T-helper 1 cell treated with Interleukin-12 subunit alpha and Interleukin-12 subunit beta and Interleukin-4 antibody, amounts not matched to agents 30 ng/mL and 1 ng/mL, for 36 hours (primary cell): Measurements from ENCODE around the gene PIAS4. TPM values are rescaled to one million over a fixed set of nuclear protein-coding genes. Genes with fewer than 3 reads are reported as not detected.

Source experiments
- intact Hi-C: fragments of 100-400 bp; cut with micrococcal nuclease; formaldehyde crosslinking; loops from one replicate; pipeline ENCODE4 v1.15.1; 2024
- total RNA-seq: library from RNA; stranded (reverse); gene quantifications from 2 replicates; pipeline ENCODE4 v1.2.3, GENCODE V29; 2022

Gene PIAS4
- total RNA-seq, 1 donor from 2014 or later: 38.4 TPM

GRCh38 chr19:4038057-4038456 lies 30.5 kb downstream of the PIAS4 start:
- intact Hi-C loops: no loop called here

GRCh38 chr19:4038661-4039423 lies 31.3 kb downstream of the PIAS4 start:
- intact Hi-C loops: no loop called here

- intact Hi-C loops: no loop called here
Measured at GRCh38 chr19:4042064-4042730, 34.7 kb downstream of the PIAS4 start.

GRCh38 chr19:4042731-4043082 lies 35.2 kb downstream of the PIAS4 start:
- intact Hi-C loops: no loop called here

- intact Hi-C loops: no loop called here
Measured at GRCh38 chr19:4043401-4043800, 35.9 kb downstream of the PIAS4 start.

GRCh38 chr19:4043966-4044715 lies 36.6 kb downstream of the PIAS4 start:
- intact Hi-C loops: no loop called here

GRCh38 chr19:4044990-4045465 lies 37.5 kb downstream of the PIAS4 start:
- intact Hi-C loops: no loop called here

GRCh38 chr19:4045597-4046361 lies 38.2 kb downstream of the PIAS4 start:
- intact Hi-C loops: no loop called here

GRCh38 chr19:4046362-4046691 lies 38.8 kb downstream of the PIAS4 start:
- intact Hi-C loops: no loop called here

GRCh38 chr19:4046946-4047683 lies 39.6 kb downstream of the PIAS4 start:
- intact Hi-C loops: no loop called here

GRCh38 chr19:4049432-4049831 lies 41.9 kb downstream of the PIAS4 start:
- intact Hi-C loops: no loop called here

- intact Hi-C loops: no loop called here
Measured at GRCh38 chr19:4051175-4052101, 43.9 kb downstream of the PIAS4 start.

GRCh38 chr19:4052114-4052992 lies 44.8 kb downstream of the PIAS4 start:
- intact Hi-C loops: no loop called here

GRCh38 chr19:4052993-4053422 lies 45.5 kb downstream of the PIAS4 start:
- intact Hi-C loops: no loop called here

GRCh38 chr19:4053423-4054324 lies 46.1 kb downstream of the PIAS4 start:
- intact Hi-C loops: no loop called here

GRCh38 chr19:4054441-4055208 lies 47.1 kb downstream of the PIAS4 start:
- intact Hi-C loops: no loop called here

GRCh38 chr19:4055209-4055552 lies 47.6 kb downstream of the PIAS4 start:
- intact Hi-C loops: no loop called here
